ENCODE measurements around the gene BTBD9. TPM values are rescaled to one million over a fixed set of nuclear protein-coding genes. Genes with fewer than 3 reads are reported as not detected.

Gene BTBD9
- total RNA-seq, 2 donors from 2014 or later, result 16.2 to 28.3 TPM

DNA sequence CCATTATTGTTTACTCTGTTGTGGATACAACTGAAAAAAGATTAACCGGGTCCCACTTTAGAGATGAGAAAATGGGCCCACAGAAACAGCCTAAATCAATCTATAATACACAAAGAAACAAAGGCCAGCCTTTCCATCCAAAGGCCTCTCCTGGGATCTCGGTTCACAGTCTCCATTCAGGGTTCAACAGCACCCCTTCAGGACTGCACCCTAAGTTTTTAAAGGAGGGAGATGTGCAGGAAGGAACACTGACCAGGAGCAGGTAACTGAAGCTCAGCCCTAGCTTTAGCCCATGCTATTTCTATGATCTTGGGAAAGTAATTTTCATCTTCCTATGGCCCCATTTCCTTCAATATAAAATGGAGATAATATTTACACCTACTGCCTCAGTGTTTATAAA lies 147.7 kb downstream of the BTBD9 start:
- Mint-ChIP-seq H3K4me3 (no peak overlapping the region), H3K27ac (no peak overlapping the region), H3K27me3 (no peaks in the 10 kb centered on the region), H3K4me1 (peaks cover 10% of the 10 kb centered on the region), H3K9me3 (no peaks in the 10 kb centered on the region), H3K36me3 (ENCODE audit: low read depth) (peaks cover 9% of the 10 kb centered on the region)
- ATAC-seq (replicated peaks), result no peak

DNA sequence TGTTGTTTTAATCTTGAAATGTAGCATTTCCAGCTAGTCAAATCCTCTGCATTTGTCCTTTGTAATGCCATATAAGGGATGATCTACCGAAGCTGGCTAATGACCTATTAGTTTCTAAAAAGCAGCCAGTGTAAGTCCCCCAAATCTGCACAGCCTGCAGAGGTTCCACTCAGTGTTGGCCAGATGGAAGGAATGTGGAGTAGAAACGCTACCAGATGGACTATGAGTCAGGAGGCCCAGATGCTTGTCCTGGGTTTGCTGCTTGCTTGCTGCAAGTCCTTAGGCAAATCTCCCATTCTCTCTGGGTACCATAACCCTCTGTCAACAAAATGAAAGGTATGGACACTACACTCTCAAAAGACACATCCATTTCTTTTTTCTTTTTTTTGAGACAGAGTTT lies 149.8 kb downstream of the BTBD9 start:
- H3K27ac Mint-ChIP-seq, result no peak overlapping the region
- H3K27me3 Mint-ChIP-seq, result no peaks in the 10 kb centered on the region
- no peak for ATAC-seq (replicated peaks)
- H3K9me3 Mint-ChIP-seq, result no peaks in the 10 kb centered on the region
- H3K4me3 Mint-ChIP-seq, result no peak overlapping the region
- H3K36me3 Mint-ChIP-seq (ENCODE audit: low read depth), result peaks cover 9% of the 10 kb centered on the region
- peaks cover 2% of the 10 kb centered on the region for H3K4me1 Mint-ChIP-seq

DNA sequence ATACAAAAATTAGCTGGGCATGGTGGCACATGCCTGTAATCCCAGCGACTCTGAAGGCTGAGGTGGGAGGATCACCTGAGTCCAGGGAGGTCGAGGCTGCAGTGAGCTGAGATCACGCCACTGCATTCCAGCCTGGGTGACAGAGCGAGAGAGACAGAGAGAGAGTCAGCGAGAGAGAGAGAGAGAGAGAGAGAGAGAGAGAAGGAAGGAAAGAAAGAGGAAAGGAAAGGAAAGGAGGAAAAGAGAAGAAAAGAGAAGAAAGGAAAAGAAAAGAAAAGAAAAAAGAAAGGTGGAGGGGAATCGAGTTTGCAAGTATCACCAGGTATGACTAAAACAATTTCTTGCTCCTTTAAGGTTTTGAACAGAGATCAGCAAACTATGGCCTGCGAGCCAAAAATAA lies 152.3 kb downstream of the BTBD9 start:
- no peak overlapping the region for H3K27ac Mint-ChIP-seq
- H3K27me3 Mint-ChIP-seq, result no peaks in the 10 kb centered on the region
- H3K36me3 Mint-ChIP-seq (ENCODE audit: low read depth), result peaks cover 9% of the 10 kb centered on the region
- ATAC-seq (replicated peaks), result no peak
- no peak overlapping the region for H3K4me3 Mint-ChIP-seq
- no peaks in the 10 kb centered on the region for H3K9me3 Mint-ChIP-seq
- no peaks in the 10 kb centered on the region for H3K4me1 Mint-ChIP-seq

DNA sequence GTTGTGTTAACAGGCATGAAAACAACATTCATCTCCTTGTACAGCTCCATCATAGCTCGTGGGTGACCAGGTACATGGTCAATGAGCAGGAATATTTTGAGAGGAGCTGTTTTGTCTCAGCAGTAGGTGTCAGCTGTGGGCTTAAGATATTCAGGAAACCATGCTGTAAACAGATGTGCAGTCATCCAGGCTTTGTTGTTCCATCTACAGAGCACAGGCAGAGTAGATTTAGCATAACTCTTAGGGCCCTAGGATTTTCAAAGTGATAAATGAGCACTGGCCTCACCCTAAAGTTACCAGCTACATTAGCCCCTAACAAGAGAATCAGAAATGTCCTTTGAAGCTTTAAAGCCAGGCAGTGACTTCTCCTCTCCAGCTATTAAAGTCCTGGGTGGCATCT lies 154.2 kb downstream of the BTBD9 start:
- H3K36me3 Mint-ChIP-seq (ENCODE audit: low read depth), result peaks cover 3% of the 10 kb centered on the region
- no peaks in the 10 kb centered on the region for H3K4me1 Mint-ChIP-seq
- H3K9me3 Mint-ChIP-seq, result no peaks in the 10 kb centered on the region
- H3K4me3 Mint-ChIP-seq, result no peak overlapping the region
- no peak overlapping the region for H3K27ac Mint-ChIP-seq
- no peak for ATAC-seq (replicated peaks)
- no peaks in the 10 kb centered on the region for H3K27me3 Mint-ChIP-seq

- Mint-ChIP-seq H3K4me3 (no peak overlapping the region), H3K36me3 (ENCODE audit: low read depth) (no peaks in the 10 kb centered on the region), H3K27ac (no peak overlapping the region), H3K27me3 (no peaks in the 10 kb centered on the region), H3K9me3 (no peaks in the 10 kb centered on the region), H3K4me1 (no peaks in the 10 kb centered on the region)
- no peak for ATAC-seq (replicated peaks)
These were observed 155.1 kb downstream of the BTBD9 start for GRCh38 chr6:38484656-38485055.

- H3K9me3 Mint-ChIP-seq, result no peaks in the 10 kb centered on the region
- no peaks in the 10 kb centered on the region for H3K36me3 Mint-ChIP-seq (ENCODE audit: low read depth)
- H3K27me3 Mint-ChIP-seq, result no peaks in the 10 kb centered on the region
- no peak for ATAC-seq (replicated peaks)
- H3K4me3 Mint-ChIP-seq, result no peak overlapping the region
- no peaks in the 10 kb centered on the region for H3K4me1 Mint-ChIP-seq
- no peak overlapping the region for H3K27ac Mint-ChIP-seq
These were observed 156.2 kb downstream of the BTBD9 start for GRCh38 chr6:38483526-38483925.

- Mint-ChIP-seq H3K27ac (no peak overlapping the region), H3K4me1 (no peaks in the 10 kb centered on the region), H3K36me3 (ENCODE audit: low read depth) (no peaks in the 10 kb centered on the region), H3K9me3 (no peaks in the 10 kb centered on the region), H3K27me3 (no peaks in the 10 kb centered on the region), H3K4me3 (no peak overlapping the region)
- ATAC-seq (replicated peaks), result no peak
These were observed 157.3 kb downstream of the BTBD9 start for GRCh38 chr6:38482466-38482865.

DNA sequence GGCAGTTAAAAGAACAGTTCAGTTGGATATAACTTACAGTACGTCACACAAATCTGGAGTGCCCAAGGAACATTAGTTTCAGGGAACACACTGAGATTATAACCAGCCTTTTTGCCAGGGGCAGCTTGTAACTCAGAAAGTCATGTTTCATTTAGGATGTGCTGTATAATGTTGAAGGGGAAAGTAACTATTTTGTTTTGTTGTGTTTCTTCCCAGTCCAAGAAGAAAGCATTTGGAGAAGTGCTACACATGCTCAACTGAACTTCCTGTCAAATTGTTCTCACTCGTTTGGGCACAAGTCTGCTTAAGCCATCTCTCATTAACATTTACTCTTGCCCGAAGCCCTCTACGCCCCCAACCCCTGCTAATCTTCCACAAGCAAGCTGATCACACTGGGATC lies 157.9 kb downstream of the BTBD9 start:
- H3K27me3 Mint-ChIP-seq, result no peaks in the 10 kb centered on the region
- no peak overlapping the region for H3K4me3 Mint-ChIP-seq
- ATAC-seq (replicated peaks), result no peak
- H3K9me3 Mint-ChIP-seq, result no peaks in the 10 kb centered on the region
- no peaks in the 10 kb centered on the region for H3K36me3 Mint-ChIP-seq (ENCODE audit: low read depth)
- no peak overlapping the region for H3K27ac Mint-ChIP-seq
- no peaks in the 10 kb centered on the region for H3K4me1 Mint-ChIP-seq

DNA sequence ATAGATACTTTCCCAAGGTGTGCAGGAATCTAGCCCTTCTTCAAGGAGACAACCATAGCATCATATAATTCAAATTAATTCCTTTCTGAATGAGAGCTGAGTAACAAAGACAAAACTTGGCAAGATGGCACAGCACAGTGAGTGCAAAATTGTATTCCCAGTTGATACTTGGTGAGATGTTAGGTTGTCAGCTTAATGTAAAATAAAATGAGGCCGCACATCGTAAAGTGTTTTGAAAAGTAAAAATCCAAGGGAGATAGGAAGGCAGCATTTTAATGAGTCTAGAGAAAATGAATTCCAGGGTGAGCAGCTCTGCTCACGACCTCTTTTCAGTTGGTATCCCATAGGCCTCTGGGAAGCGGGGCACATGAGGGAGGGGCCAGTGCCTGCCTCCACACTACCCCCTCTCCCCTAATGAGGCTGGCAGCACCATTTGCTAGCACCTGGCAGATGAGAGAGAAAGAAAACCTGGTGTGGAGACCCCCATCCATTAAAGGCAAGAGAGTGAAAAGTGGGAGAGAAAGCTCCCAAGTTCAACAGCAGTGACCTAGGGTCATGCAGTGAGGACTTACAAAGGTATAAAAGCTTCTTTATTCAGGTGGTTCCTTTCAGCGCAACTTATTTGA lies 158.4 kb downstream of the BTBD9 start:
- no peaks in the 10 kb centered on the region for H3K27me3 Mint-ChIP-seq
- no peak overlapping the region for H3K27ac Mint-ChIP-seq
- H3K4me1 Mint-ChIP-seq, result no peaks in the 10 kb centered on the region
- H3K9me3 Mint-ChIP-seq, result no peaks in the 10 kb centered on the region
- H3K36me3 Mint-ChIP-seq (ENCODE audit: low read depth), result no peaks in the 10 kb centered on the region
- ATAC-seq (replicated peaks), result no peak
- no peak overlapping the region for H3K4me3 Mint-ChIP-seq

GRCh38 chr6:38480036-38480435 lies 159.7 kb downstream of the BTBD9 start:
- Mint-ChIP-seq H3K27ac (no peak overlapping the region), H3K9me3 (no peaks in the 10 kb centered on the region)
- no peak for ATAC-seq (replicated peaks)

DNA sequence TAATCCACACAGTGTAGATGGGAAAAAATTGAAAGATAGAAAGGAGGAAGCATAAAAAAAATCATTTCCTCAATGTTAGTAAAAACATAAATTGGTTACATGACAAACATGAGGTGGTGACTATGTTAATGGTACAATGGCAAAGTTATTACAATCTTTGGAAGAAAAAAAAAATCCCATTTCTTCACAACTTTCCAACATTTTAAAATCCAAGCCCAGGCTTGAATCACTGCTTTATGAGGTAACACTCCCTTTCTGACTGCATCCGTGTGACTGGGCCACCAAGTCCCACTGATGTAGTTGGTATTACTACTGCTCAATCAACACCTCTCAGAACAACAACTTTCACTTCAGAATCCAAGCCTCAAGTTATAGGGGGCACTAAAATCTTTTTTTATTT lies 160.4 kb downstream of the BTBD9 start:
- no peaks in the 10 kb centered on the region for H3K4me1 Mint-ChIP-seq
- no peak overlapping the region for H3K4me3 Mint-ChIP-seq
- H3K36me3 Mint-ChIP-seq (ENCODE audit: low read depth), result no peaks in the 10 kb centered on the region
- no peaks in the 10 kb centered on the region for H3K27me3 Mint-ChIP-seq
- no peak for ATAC-seq (replicated peaks)
- no peaks in the 10 kb centered on the region for H3K9me3 Mint-ChIP-seq
- H3K27ac Mint-ChIP-seq, result no peak overlapping the region

More at GRCh38 chr6:38480036-38480435, 159.7 kb downstream of the BTBD9 start:
- no peak overlapping the region for H3K4me3 Mint-ChIP-seq
- no peaks in the 10 kb centered on the region for H3K36me3 Mint-ChIP-seq (ENCODE audit: low read depth)
- H3K27me3 Mint-ChIP-seq, result no peaks in the 10 kb centered on the region
- H3K4me1 Mint-ChIP-seq, result no peaks in the 10 kb centered on the region

DNA sequence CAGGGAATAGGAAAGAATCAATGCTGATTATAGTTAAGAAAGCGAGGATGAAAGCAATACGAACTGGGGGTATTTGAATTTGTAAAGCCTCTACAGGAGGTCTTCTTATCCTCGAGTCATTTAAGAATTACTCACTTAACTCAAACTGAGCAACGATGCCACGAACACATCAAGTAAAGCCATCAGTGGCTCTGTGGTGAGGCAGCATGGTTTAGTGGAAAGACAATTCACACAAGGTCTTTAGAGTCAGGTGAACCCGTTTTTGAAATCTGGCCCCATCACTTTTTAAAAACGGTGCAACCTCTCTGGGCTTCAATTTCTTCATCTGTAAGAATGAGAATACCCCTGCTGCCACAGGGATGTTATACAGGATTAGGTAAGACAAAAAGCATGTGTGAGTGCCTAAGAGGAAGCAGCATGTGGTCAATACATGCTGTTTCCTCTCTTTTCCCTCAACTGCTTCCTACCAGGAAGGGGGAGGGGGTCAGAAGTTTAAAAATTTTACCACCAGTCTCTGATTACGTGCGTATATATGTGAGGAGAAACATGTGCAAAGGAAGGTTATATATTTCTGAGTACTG lies 162.0 kb downstream of the BTBD9 start:
- H3K27me3 Mint-ChIP-seq, result no peaks in the 10 kb centered on the region
- H3K9me3 Mint-ChIP-seq, result peaks cover 9% of the 10 kb centered on the region
- no peak for ATAC-seq (replicated peaks)
- H3K36me3 Mint-ChIP-seq (ENCODE audit: low read depth), result no peaks in the 10 kb centered on the region
- no peak overlapping the region for H3K4me3 Mint-ChIP-seq
- H3K4me1 Mint-ChIP-seq, result no peaks in the 10 kb centered on the region
- H3K27ac Mint-ChIP-seq, result no peak overlapping the region

- Mint-ChIP-seq H3K4me1 (no peaks in the 10 kb centered on the region), H3K9me3 (peaks cover 9% of the 10 kb centered on the region), H3K27ac (no peak overlapping the region), H3K36me3 (ENCODE audit: low read depth) (no peaks in the 10 kb centered on the region), H3K4me3 (no peak overlapping the region), H3K27me3 (no peaks in the 10 kb centered on the region)
- no peak for ATAC-seq (replicated peaks)
These were observed 162.8 kb downstream of the BTBD9 start for GRCh38 chr6:38476888-38477287.

DNA sequence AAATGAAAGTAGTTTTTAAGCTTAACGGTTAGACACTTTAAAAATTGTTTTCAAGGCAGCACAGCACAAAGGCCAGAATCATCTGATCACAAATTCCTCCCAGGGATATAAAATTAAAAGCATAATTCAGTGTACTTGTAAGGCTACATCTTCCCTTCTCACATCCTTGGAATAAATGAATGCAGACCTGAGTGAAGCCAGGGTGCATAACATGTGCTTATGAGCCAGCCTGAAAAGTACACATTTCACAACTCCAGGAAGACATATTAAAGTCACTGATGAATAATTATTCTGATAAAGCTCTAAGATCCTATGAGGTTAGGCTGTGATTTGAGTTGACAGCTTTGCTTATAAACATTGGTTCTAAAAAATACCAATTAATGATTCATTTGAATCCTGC lies 163.6 kb downstream of the BTBD9 start:
- no peaks in the 10 kb centered on the region for H3K36me3 Mint-ChIP-seq (ENCODE audit: low read depth)
- no peak overlapping the region for H3K4me3 Mint-ChIP-seq
- H3K27ac Mint-ChIP-seq, result no peak overlapping the region
- no peak for ATAC-seq (replicated peaks)
- H3K27me3 Mint-ChIP-seq, result no peaks in the 10 kb centered on the region
- H3K9me3 Mint-ChIP-seq, result peaks cover 9% of the 10 kb centered on the region
- H3K4me1 Mint-ChIP-seq, result peaks cover 2% of the 10 kb centered on the region

- ATAC-seq (replicated peaks), result no peak
- Mint-ChIP-seq H3K27me3 (no peaks in the 10 kb centered on the region), H3K4me3 (no peak overlapping the region), H3K27ac (no peak overlapping the region), H3K9me3 (peaks cover 9% of the 10 kb centered on the region), H3K4me1 (peaks cover 8% of the 10 kb centered on the region), H3K36me3 (ENCODE audit: low read depth) (no peaks in the 10 kb centered on the region)
These were observed 169.2 kb downstream of the BTBD9 start for GRCh38 chr6:38470548-38470947.

DNA sequence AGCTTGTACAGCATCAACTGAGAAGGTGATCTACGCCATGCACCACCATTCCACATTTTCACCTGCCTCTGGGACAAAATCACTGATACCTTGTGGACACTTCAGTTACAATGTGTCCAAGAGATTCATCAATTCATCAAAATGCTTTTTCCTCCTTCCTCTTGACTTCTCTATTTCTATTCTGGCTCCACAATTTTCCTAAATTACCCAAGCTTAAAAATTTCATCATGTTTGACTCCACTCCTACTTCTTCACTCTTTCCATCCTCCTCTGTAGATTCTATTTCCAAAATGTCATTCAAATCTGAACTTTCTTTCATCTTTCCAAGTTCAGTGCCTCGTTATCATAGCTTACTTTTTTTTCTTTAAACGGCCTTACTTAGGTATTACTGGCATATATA lies 172.2 kb downstream of the BTBD9 start:
- H3K4me3 Mint-ChIP-seq, result no peak overlapping the region
- no peak overlapping the region for H3K27ac Mint-ChIP-seq
- no peaks in the 10 kb centered on the region for H3K27me3 Mint-ChIP-seq
- peaks cover 3% of the 10 kb centered on the region for H3K9me3 Mint-ChIP-seq
- no peaks in the 10 kb centered on the region for H3K36me3 Mint-ChIP-seq (ENCODE audit: low read depth)
- ATAC-seq (replicated peaks), result no peak
- H3K4me1 Mint-ChIP-seq, result peaks cover 8% of the 10 kb centered on the region
